ENCODE results near the gene EPS8L2. TPM values are rescaled to one million over a fixed set of nuclear protein-coding genes. Genes with fewer than 3 reads are reported as not detected.

The EPS8L2 gene
- total and polyA plus RNA-seq, 2 of the 13 experiments (the other 11 are each of a cell fraction or from before 2014, with no cell fraction given), result 89.3 to 416 TPM

GRCh38 chr11:657691-658126 lies 48.3 kb upstream of the EPS8L2 start (continued):
- TF ChIP-seq, protein P1, sequence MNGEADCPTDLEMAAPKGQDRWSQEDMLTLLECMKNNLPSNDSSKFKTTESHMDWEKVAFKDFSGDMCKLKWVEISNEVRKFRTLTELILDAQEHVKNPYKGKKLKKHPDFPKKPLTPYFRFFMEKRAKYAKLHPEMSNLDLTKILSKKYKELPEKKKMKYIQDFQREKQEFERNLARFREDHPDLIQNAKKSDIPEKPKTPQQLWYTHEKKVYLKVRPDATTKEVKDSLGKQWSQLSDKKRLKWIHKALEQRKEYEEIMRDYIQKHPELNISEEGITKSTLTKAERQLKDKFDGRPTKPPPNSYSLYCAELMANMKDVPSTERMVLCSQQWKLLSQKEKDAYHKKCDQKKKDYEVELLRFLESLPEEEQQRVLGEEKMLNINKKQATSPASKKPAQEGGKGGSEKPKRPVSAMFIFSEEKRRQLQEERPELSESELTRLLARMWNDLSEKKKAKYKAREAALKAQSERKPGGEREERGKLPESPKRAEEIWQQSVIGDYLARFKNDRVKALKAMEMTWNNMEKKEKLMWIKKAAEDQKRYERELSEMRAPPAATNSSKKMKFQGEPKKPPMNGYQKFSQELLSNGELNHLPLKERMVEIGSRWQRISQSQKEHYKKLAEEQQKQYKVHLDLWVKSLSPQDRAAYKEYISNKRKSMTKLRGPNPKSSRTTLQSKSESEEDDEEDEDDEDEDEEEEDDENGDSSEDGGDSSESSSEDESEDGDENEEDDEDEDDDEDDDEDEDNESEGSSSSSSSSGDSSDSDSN (CRISPR knock-in tag; IDR thresholded peaks at IDR 0.05), result peak; percentile 29; the same call in 1 of the 2 replicates
- TF ChIP-seq REPIN1 (CRISPR knock-in tag; IDR thresholded peaks at IDR 0.05; ENCODE audit: borderline replicate concordance, low read depth) (no peak), NR2F2 (IDR thresholded peaks at IDR 0.05; ENCODE audit: borderline replicate concordance, low read depth) (0 out of 2 replicates have a peak, but pooled peaks have one; percentile 18), LCORL (IDR thresholded peaks at IDR 0.05) (no peak), LCORL (CRISPR knock-in tag; IDR thresholded peaks at IDR 0.05) (no peak), TAF1 (CRISPR knock-in tag; IDR thresholded peaks at IDR 0.05) (no peak), CSRNP1 (CRISPR knock-in tag; IDR thresholded peaks at IDR 0.05) (no peak), CHD4 (IDR thresholded peaks at IDR 0.05; ENCODE audit: borderline replicate concordance, low read length) (no peak), EP300 (IDR thresholded peaks at IDR 0.05; ENCODE audit: low read depth in 2 of 2, low read length in 2 of 2) (peak in 1 of 2 experiments; percentile 43; a peak in 1 of 4 replicates), EP300 (CRISPR knock-in tag; IDR thresholded peaks at IDR 0.05; ENCODE audit: borderline replicate concordance) (no peak), ZNF616 (CRISPR knock-in tag; IDR thresholded peaks at IDR 0.05; ENCODE audit: low read depth) (no peak), ZNF547 (CRISPR knock-in tag; IDR thresholded peaks at IDR 0.05) (no peak), ZBTB38 (CRISPR knock-in tag; IDR thresholded peaks at IDR 0.05) (peak; percentile 53), PPARG (CRISPR knock-in tag; conservative IDR thresholded peaks at IDR 0.05) (peak; percentile 28; the same call in 1 of the 2 replicates), MYC (CRISPR knock-in tag; IDR thresholded peaks at IDR 0.05; ENCODE audit: borderline replicate concordance) (no peak)
- TF ChIP-seq, protein P2, sequence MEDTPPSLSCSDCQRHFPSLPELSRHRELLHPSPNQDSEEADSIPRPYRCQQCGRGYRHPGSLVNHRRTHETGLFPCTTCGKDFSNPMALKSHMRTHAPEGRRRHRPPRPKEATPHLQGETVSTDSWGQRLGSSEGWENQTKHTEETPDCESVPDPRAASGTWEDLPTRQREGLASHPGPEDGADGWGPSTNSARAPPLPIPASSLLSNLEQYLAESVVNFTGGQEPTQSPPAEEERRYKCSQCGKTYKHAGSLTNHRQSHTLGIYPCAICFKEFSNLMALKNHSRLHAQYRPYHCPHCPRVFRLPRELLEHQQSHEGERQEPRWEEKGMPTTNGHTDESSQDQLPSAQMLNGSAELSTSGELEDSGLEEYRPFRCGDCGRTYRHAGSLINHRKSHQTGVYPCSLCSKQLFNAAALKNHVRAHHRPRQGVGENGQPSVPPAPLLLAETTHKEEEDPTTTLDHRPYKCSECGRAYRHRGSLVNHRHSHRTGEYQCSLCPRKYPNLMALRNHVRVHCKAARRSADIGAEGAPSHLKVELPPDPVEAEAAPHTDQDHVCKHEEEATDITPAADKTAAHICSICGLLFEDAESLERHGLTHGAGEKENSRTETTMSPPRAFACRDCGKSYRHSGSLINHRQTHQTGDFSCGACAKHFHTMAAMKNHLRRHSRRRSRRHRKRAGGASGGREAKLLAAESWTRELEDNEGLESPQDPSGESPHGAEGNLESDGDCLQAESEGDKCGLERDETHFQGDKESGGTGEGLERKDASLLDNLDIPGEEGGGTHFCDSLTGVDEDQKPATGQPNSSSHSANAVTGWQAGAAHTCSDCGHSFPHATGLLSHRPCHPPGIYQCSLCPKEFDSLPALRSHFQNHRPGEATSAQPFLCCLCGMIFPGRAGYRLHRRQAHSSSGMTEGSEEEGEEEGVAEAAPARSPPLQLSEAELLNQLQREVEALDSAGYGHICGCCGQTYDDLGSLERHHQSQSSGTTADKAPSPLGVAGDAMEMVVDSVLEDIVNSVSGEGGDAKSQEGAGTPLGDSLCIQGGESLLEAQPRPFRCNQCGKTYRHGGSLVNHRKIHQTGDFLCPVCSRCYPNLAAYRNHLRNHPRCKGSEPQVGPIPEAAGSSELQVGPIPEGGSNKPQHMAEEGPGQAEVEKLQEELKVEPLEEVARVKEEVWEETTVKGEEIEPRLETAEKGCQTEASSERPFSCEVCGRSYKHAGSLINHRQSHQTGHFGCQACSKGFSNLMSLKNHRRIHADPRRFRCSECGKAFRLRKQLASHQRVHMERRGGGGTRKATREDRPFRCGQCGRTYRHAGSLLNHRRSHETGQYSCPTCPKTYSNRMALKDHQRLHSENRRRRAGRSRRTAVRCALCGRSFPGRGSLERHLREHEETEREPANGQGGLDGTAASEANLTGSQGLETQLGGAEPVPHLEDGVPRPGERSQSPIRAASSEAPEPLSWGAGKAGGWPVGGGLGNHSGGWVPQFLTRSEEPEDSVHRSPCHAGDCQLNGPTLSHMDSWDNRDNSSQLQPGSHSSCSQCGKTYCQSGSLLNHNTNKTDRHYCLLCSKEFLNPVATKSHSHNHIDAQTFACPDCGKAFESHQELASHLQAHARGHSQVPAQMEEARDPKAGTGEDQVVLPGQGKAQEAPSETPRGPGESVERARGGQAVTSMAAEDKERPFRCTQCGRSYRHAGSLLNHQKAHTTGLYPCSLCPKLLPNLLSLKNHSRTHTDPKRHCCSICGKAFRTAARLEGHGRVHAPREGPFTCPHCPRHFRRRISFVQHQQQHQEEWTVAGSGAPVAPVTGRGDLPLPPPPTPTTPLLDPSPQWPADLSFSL (CRISPR knock-in tag; IDR thresholded peaks at IDR 0.05), result no peak
- TF ChIP-seq, protein P3, sequence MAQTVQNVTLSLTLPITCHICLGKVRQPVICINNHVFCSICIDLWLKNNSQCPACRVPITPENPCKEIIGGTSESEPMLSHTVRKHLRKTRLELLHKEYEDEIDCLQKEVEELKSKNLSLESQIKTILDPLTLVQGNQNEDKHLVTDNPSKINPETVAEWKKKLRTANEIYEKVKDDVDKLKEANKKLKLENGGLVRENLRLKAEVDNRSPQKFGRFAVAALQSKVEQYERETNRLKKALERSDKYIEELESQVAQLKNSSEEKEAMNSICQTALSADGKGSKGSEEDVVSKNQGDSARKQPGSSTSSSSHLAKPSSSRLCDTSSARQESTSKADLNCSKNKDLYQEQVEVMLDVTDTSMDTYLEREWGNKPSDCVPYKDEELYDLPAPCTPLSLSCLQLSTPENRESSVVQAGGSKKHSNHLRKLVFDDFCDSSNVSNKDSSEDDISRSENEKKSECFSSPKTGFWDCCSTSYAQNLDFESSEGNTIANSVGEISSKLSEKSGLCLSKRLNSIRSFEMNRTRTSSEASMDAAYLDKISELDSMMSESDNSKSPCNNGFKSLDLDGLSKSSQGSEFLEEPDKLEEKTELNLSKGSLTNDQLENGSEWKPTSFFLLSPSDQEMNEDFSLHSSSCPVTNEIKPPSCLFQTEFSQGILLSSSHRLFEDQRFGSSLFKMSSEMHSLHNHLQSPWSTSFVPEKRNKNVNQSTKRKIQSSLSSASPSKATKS (CRISPR knock-in tag; IDR thresholded peaks at IDR 0.05), result no peak
- TF ChIP-seq, protein P4, sequence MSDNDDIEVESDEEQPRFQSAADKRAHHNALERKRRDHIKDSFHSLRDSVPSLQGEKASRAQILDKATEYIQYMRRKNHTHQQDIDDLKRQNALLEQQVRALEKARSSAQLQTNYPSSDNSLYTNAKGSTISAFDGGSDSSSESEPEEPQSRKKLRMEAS (IDR thresholded peaks at IDR 0.05), result peak; percentile 32; the same call in 1 of the 2 replicates

Measured in HepG2 (cell line).